ENCODE measurements around the gene SOCS2.

The SOCS2 gene

GRCh38 chr12:93578221-93578620 is 5.7 kb downstream of the SOCS2 start:
- H3K4me1 ChIP-seq (ENCODE audit: control insufficient read depth, insufficient read depth, low read length): peaks cover 2% of the 10 kb centered on the region
- no peak overlapping the region for H3K9ac ChIP-seq (ENCODE audit: low read length in 2 of 2)
- H3K9me3 ChIP-seq (ENCODE audit: control insufficient read depth in 2 of 2, low read length in 2 of 2): no peaks in the 10 kb centered on the region
- no peaks in the 10 kb centered on the region for H3K27me3 ChIP-seq (ENCODE audit: control insufficient read depth in 1 of 2, insufficient read depth in 2 of 2, low read length in 2 of 2)
- no peak overlapping the region for H3K27ac ChIP-seq (ENCODE audit: low read length)
- H3K36me3 ChIP-seq (ENCODE audit: control insufficient read depth in 2 of 2, insufficient read depth in 2 of 2, low read length in 2 of 2): peaks cover 6 to 14% of the 10 kb centered on the region in 2 donors
- no peak overlapping the region for H3K4me3 ChIP-seq (ENCODE audit: low read length in 2 of 2)

GRCh38 chr12:93580682-93581081 is 8.2 kb downstream of the SOCS2 start:
- Histone ChIP-seq H3K9me3 (ENCODE audit: control insufficient read depth in 2 of 2, low read length in 2 of 2) (no peaks in the 10 kb centered on the region), H3K4me1 (ENCODE audit: control insufficient read depth, insufficient read depth, low read length) (no peaks in the 10 kb centered on the region), H3K9ac (ENCODE audit: low read length in 2 of 2) (no peak overlapping the region), H3K4me3 (ENCODE audit: low read length in 2 of 2) (no peak overlapping the region), H3K36me3 (ENCODE audit: control insufficient read depth in 2 of 2, insufficient read depth in 2 of 2, low read length in 2 of 2) (peaks cover 0 to 6% of the 10 kb centered on the region in 2 donors), H3K27ac (ENCODE audit: low read length) (no peak overlapping the region), H3K27me3 (ENCODE audit: control insufficient read depth in 1 of 2, insufficient read depth in 2 of 2, low read length in 2 of 2) (no peaks in the 10 kb centered on the region)

GRCh38 chr12:93581370-93581769 is 8.9 kb downstream of the SOCS2 start:
- no peak overlapping the region for H3K27ac ChIP-seq (ENCODE audit: low read length)
- H3K4me3 ChIP-seq (ENCODE audit: low read length in 2 of 2): no peak overlapping the region
- no peaks in the 10 kb centered on the region for H3K9me3 ChIP-seq (ENCODE audit: control insufficient read depth in 2 of 2, low read length in 2 of 2)
- peaks cover 0 to 6% of the 10 kb centered on the region in 2 donors for H3K36me3 ChIP-seq (ENCODE audit: control insufficient read depth in 2 of 2, insufficient read depth in 2 of 2, low read length in 2 of 2)
- no peak overlapping the region for H3K9ac ChIP-seq (ENCODE audit: low read length in 2 of 2)
- H3K27me3 ChIP-seq (ENCODE audit: control insufficient read depth in 1 of 2, insufficient read depth in 2 of 2, low read length in 2 of 2): no peaks in the 10 kb centered on the region
- H3K4me1 ChIP-seq (ENCODE audit: control insufficient read depth, insufficient read depth, low read length): no peaks in the 10 kb centered on the region

- Histone ChIP-seq H3K4me1 (ENCODE audit: control insufficient read depth, insufficient read depth, low read length) (no peaks in the 10 kb centered on the region), H3K9me3 (ENCODE audit: control insufficient read depth in 2 of 2, low read length in 2 of 2) (no peaks in the 10 kb centered on the region), H3K9ac (ENCODE audit: low read length in 2 of 2) (no peak overlapping the region), H3K36me3 (ENCODE audit: control insufficient read depth in 2 of 2, insufficient read depth in 2 of 2, low read length in 2 of 2) (peaks cover 0 to 6% of the 10 kb centered on the region in 2 donors), H3K27me3 (ENCODE audit: control insufficient read depth in 1 of 2, insufficient read depth in 2 of 2, low read length in 2 of 2) (no peaks in the 10 kb centered on the region), H3K4me3 (ENCODE audit: low read length in 2 of 2) (no peak overlapping the region), H3K27ac (ENCODE audit: low read length) (no peak overlapping the region)
These were observed 9.9 kb downstream of the SOCS2 start for GRCh38 chr12:93582351-93582750.

- Histone ChIP-seq H3K27me3 (ENCODE audit: control insufficient read depth in 1 of 2, insufficient read depth in 2 of 2, low read length in 2 of 2) (no peaks in the 10 kb centered on the region), H3K9ac (ENCODE audit: low read length in 2 of 2) (no peak overlapping the region), H3K36me3 (ENCODE audit: control insufficient read depth in 2 of 2, insufficient read depth in 2 of 2, low read length in 2 of 2) (peaks cover 0 to 6% of the 10 kb centered on the region in 2 donors), H3K9me3 (ENCODE audit: control insufficient read depth in 2 of 2, low read length in 2 of 2) (no peaks in the 10 kb centered on the region), H3K4me1 (ENCODE audit: control insufficient read depth, insufficient read depth, low read length) (no peaks in the 10 kb centered on the region), H3K4me3 (ENCODE audit: low read length in 2 of 2) (no peak overlapping the region), H3K27ac (ENCODE audit: low read length) (no peak overlapping the region)
These were observed 11.3 kb downstream of the SOCS2 start for GRCh38 chr12:93583627-93584392.

GRCh38 chr12:93585247-93585646 is 12.8 kb downstream of the SOCS2 start:
- H3K9me3 ChIP-seq (ENCODE audit: control insufficient read depth in 2 of 2, low read length in 2 of 2): no peaks in the 10 kb centered on the region
- H3K36me3 ChIP-seq (ENCODE audit: control insufficient read depth in 2 of 2, insufficient read depth in 2 of 2, low read length in 2 of 2): no peaks in the 10 kb centered on the region
- no peaks in the 10 kb centered on the region for H3K27me3 ChIP-seq (ENCODE audit: control insufficient read depth in 1 of 2, insufficient read depth in 2 of 2, low read length in 2 of 2)
- H3K4me3 ChIP-seq (ENCODE audit: low read length in 2 of 2): no peak overlapping the region
- H3K27ac ChIP-seq (ENCODE audit: low read length): no peak overlapping the region
- no peak overlapping the region for H3K9ac ChIP-seq (ENCODE audit: low read length in 2 of 2)
- no peaks in the 10 kb centered on the region for H3K4me1 ChIP-seq (ENCODE audit: control insufficient read depth, insufficient read depth, low read length)

- H3K4me1 ChIP-seq (ENCODE audit: control insufficient read depth, insufficient read depth, low read length): peaks cover 3% of the 10 kb centered on the region
- H3K4me3 ChIP-seq (ENCODE audit: low read length in 2 of 2): no peak overlapping the region
- H3K27me3 ChIP-seq (ENCODE audit: control insufficient read depth in 1 of 2, insufficient read depth in 2 of 2, low read length in 2 of 2): no peaks in the 10 kb centered on the region
- no peaks in the 10 kb centered on the region for H3K9me3 ChIP-seq (ENCODE audit: control insufficient read depth in 2 of 2, low read length in 2 of 2)
- no peak overlapping the region for H3K9ac ChIP-seq (ENCODE audit: low read length in 2 of 2)
- H3K27ac ChIP-seq (ENCODE audit: low read length): no peak overlapping the region
- H3K36me3 ChIP-seq (ENCODE audit: control insufficient read depth in 2 of 2, insufficient read depth in 2 of 2, low read length in 2 of 2): no peaks in the 10 kb centered on the region
These were observed 15.1 kb downstream of the SOCS2 start for GRCh38 chr12:93587611-93588010.

- H3K9me3 ChIP-seq (ENCODE audit: control insufficient read depth in 2 of 2, low read length in 2 of 2): no peaks in the 10 kb centered on the region
- H3K4me3 ChIP-seq (ENCODE audit: low read length in 2 of 2): no peak overlapping the region
- no peaks in the 10 kb centered on the region for H3K36me3 ChIP-seq (ENCODE audit: control insufficient read depth in 2 of 2, insufficient read depth in 2 of 2, low read length in 2 of 2)
These were observed 16.6 kb downstream of the SOCS2 start for GRCh38 chr12:93589081-93589480.

GRCh38 chr12:93591137-93591868 is 18.8 kb downstream of the SOCS2 start:
- no peaks in the 10 kb centered on the region for H3K27me3 ChIP-seq (ENCODE audit: control insufficient read depth in 1 of 2, insufficient read depth in 2 of 2, low read length in 2 of 2)
- peak overlapping the region; percentile 84 to 95 for H3K4me3 ChIP-seq (ENCODE audit: low read length in 2 of 2)
- peaks cover 3% of the 10 kb centered on the region for H3K4me1 ChIP-seq (ENCODE audit: control insufficient read depth, insufficient read depth, low read length)
- H3K27ac ChIP-seq (ENCODE audit: low read length): peak overlapping the region; percentile 86
- H3K9me3 ChIP-seq (ENCODE audit: control insufficient read depth in 2 of 2, low read length in 2 of 2): no peaks in the 10 kb centered on the region
- peak overlapping the region; percentile 89 to 91 for H3K9ac ChIP-seq (ENCODE audit: low read length in 2 of 2)
- no peaks in the 10 kb centered on the region for H3K36me3 ChIP-seq (ENCODE audit: control insufficient read depth in 2 of 2, insufficient read depth in 2 of 2, low read length in 2 of 2)

More at GRCh38 chr12:93589081-93589480, 16.6 kb downstream of the SOCS2 start:
- Histone ChIP-seq H3K27me3 (ENCODE audit: control insufficient read depth in 1 of 2, insufficient read depth in 2 of 2, low read length in 2 of 2) (no peaks in the 10 kb centered on the region), H3K4me1 (ENCODE audit: control insufficient read depth, insufficient read depth, low read length) (peaks cover 3% of the 10 kb centered on the region), H3K9ac (ENCODE audit: low read length in 2 of 2) (no peak overlapping the region), H3K27ac (ENCODE audit: low read length) (no peak overlapping the region)

GRCh38 chr12:93592641-93593406 is 20.3 kb downstream of the SOCS2 start:
- Histone ChIP-seq H3K4me1 (ENCODE audit: control insufficient read depth, insufficient read depth, low read length) (peaks cover 3% of the 10 kb centered on the region), H3K9me3 (ENCODE audit: control insufficient read depth in 2 of 2, low read length in 2 of 2) (no peaks in the 10 kb centered on the region), H3K4me3 (ENCODE audit: low read length in 2 of 2) (no peak overlapping the region), H3K36me3 (ENCODE audit: control insufficient read depth in 2 of 2, insufficient read depth in 2 of 2, low read length in 2 of 2) (no peaks in the 10 kb centered on the region), H3K9ac (ENCODE audit: low read length in 2 of 2) (peak overlapping the region in 1 of 2 donors; percentile 91), H3K27ac (ENCODE audit: low read length) (peak overlapping the region; percentile 46), H3K27me3 (ENCODE audit: control insufficient read depth in 1 of 2, insufficient read depth in 2 of 2, low read length in 2 of 2) (no peaks in the 10 kb centered on the region)
